Fibroblast of the aortic adventitia (primary cell): ENCODE measurements around the gene PYHIN1. TPM values are rescaled to one million over a fixed set of nuclear protein-coding genes. Genes with fewer than 3 reads are reported as not detected.

ENCODE experiments used
- DNase-seq: peaks from one replicate; pipeline ENCODE4 v3.0.0-alpha.2; 2010; ENCODE audit warnings: low read depth
- H3K4me3 ChIP-seq: 2 replicates; pipeline ENCODE4 v1.5.1; 2011; ENCODE audit warnings: low read depth, mild to moderate bottlenecking, control low read depth, low read length, moderate library complexity
- CTCF ChIP-seq: IDR thresholded peaks from 2 replicates; pipeline ENCODE4 v1.5.1; 2011; ENCODE audit warnings: mild to moderate bottlenecking, low read length, control low read depth, inconsistent platforms; ENCODE audit not compliant: insufficient read depth
- total RNA-seq: library from RNA; depleted of rRNA; stranded (reverse); fragments of >200 nt; gene quantifications from 2 replicates; pipeline ENCODE4 v1.2.3, GENCODE V29; 2012; ENCODE audit warnings: low replicate concordance

The PYHIN1 gene
- total RNA-seq, 1 donor, result not detected

- no peak for DNase-seq
- H3K4me3 ChIP-seq, result no peak overlapping the region
- no peak for TF ChIP-seq CTCF
Observed at GRCh38 chr1:158992787-158993312, 61.5 kb downstream of the PYHIN1 start.

GRCh38 chr1:158996998-158997397, 65.6 kb downstream of the PYHIN1 start:
- TF ChIP-seq CTCF, result no peak
- no peak overlapping the region for H3K4me3 ChIP-seq
- DNase-seq, result no peak

- no peak for DNase-seq
- no peak overlapping the region for H3K4me3 ChIP-seq
- TF ChIP-seq CTCF, result no peak
Observed at GRCh38 chr1:158998037-158998780, 66.9 kb downstream of the PYHIN1 start.

GRCh38 chr1:158998781-158999161, 67.4 kb downstream of the PYHIN1 start:
- peak; percentile 75 for TF ChIP-seq CTCF
- peak overlapping the region; percentile 77 for H3K4me3 ChIP-seq
- DNase-seq, result peak; percentile 83

GRCh38 chr1:158999316-159000069, 68.1 kb downstream of the PYHIN1 start:
- H3K4me3 ChIP-seq, result peak overlapping the region; percentile 77
- TF ChIP-seq CTCF, result no peak
- peak; percentile 98 for DNase-seq

GRCh38 chr1:159000070-159000409, 68.7 kb downstream of the PYHIN1 start:
- peak overlapping the region; percentile 77 for H3K4me3 ChIP-seq
- no peak for TF ChIP-seq CTCF
- DNase-seq, result no peak
